Osteoblast (primary cell): Measurements from ENCODE around the gene CAPN7. TPM values are rescaled to one million over a fixed set of nuclear protein-coding genes. Genes with fewer than 3 reads are reported as not detected.

Experiments used
- DNase-seq: peaks from one replicate; pipeline ENCODE4 v3.0.0; 2011; ENCODE audit warnings: low spot score, mixed read lengths; ENCODE audit not compliant: insufficient read length; ENCODE audit errors: missing footprints
- H2AFZ ChIP-seq: 2 replicates; pipeline ENCODE4 v1.6.0; 2011; ENCODE audit warnings: mild to moderate bottlenecking, low read length
- H3K27ac ChIP-seq: 2 replicates; pipeline ENCODE4 v1.5.1; 2011; ENCODE audit warnings: mild to moderate bottlenecking, low read depth, low read length, moderate library complexity
- H3K27me3 ChIP-seq: 2 replicates; pipeline ENCODE4 v1.6.0; 2012; ENCODE audit warnings: mild to moderate bottlenecking, control low read depth, inconsistent platforms, low read length, moderate library complexity; ENCODE audit not compliant: insufficient read depth
- H3K36me3 ChIP-seq: 2 replicates; pipeline ENCODE4 v1.5.1; 2011; ENCODE audit warnings: mild to moderate bottlenecking, low read length, control low read depth, moderate library complexity; ENCODE audit not compliant: insufficient read depth
- H3K4me1 ChIP-seq: 2 replicates; pipeline ENCODE4 v1.5.1; 2011; ENCODE audit warnings: mild to moderate bottlenecking, low read length, control low read depth, moderate library complexity; ENCODE audit not compliant: insufficient read depth
- H3K4me2 ChIP-seq: 2 replicates; pipeline ENCODE4 v1.6.0; 2011; ENCODE audit warnings: mild to moderate bottlenecking, low read length; ENCODE audit not compliant: insufficient read depth
- H3K4me3 ChIP-seq: fragments of 200-600 bp; sonication (generic); 3 replicates; pipeline ENCODE4 v1.5.1; 2012; ENCODE audit warnings: mild to moderate bottlenecking, low read length, inconsistent platforms; ENCODE audit not compliant: insufficient read depth
- H3K79me2 ChIP-seq: 2 replicates; pipeline ENCODE4 v1.6.0; 2012; ENCODE audit warnings: mild to moderate bottlenecking, low read length, control low read depth, inconsistent platforms; ENCODE audit not compliant: insufficient read depth
- H3K9me3 ChIP-seq: 2 replicates; pipeline ENCODE4 v1.5.1; 2011; ENCODE audit warnings: low read depth, low read length, control low read depth
- H4K20me1 ChIP-seq: 2 replicates; pipeline ENCODE4 v1.6.0; 2012; ENCODE audit warnings: mild to moderate bottlenecking, low read length, control low read depth; ENCODE audit not compliant: insufficient read depth
- total RNA-seq: library from RNA; depleted of rRNA; stranded (reverse); fragments of >200 nt; gene quantifications from 2 replicates; pipeline ENCODE4 v1.2.3, GENCODE V29; 2012
- TF ChIP-seq, protein P1 (sequence below): IDR thresholded peaks from 2 replicates; pipeline ENCODE4 v1.5.1; 2011; ENCODE audit warnings: mild to moderate bottlenecking, low read depth, low read length, moderate library complexity; ENCODE audit errors: extremely low read depth

Gene CAPN7
- total RNA-seq, 1 donor, result 45.2 TPM

DNA sequence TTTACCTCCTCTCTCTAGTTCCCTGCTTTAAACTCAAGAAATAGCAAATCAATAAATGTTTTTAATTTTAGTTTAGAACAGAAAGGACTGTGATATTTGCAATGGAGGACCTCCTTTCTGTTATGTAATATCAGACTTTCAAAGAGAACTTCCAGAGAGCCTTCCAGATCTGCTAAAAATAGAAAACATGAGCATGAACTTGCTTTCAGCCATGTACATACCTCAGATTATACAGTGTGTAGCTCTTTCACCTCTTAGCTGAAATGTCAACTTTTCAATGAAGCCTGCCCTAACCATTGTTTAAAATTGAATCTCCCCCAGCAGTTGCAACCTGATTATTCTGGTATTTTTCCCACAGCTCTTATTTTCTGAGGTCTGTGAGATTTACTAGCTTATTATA lies 12.6 kb downstream of the CAPN7 start:
- H3K4me1 ChIP-seq, result no peaks in the 10 kb centered on the region
- H3K4me3 ChIP-seq, result no peak overlapping the region
- H3K27me3 ChIP-seq, result no peaks in the 10 kb centered on the region
- DNase-seq, result no peak
- TF ChIP-seq, protein P1, sequence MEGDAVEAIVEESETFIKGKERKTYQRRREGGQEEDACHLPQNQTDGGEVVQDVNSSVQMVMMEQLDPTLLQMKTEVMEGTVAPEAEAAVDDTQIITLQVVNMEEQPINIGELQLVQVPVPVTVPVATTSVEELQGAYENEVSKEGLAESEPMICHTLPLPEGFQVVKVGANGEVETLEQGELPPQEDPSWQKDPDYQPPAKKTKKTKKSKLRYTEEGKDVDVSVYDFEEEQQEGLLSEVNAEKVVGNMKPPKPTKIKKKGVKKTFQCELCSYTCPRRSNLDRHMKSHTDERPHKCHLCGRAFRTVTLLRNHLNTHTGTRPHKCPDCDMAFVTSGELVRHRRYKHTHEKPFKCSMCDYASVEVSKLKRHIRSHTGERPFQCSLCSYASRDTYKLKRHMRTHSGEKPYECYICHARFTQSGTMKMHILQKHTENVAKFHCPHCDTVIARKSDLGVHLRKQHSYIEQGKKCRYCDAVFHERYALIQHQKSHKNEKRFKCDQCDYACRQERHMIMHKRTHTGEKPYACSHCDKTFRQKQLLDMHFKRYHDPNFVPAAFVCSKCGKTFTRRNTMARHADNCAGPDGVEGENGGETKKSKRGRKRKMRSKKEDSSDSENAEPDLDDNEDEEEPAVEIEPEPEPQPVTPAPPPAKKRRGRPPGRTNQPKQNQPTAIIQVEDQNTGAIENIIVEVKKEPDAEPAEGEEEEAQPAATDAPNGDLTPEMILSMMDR, result no peak
- no peak overlapping the region for H3K4me2 ChIP-seq
- H2AFZ ChIP-seq, result no peak overlapping the region
- H3K27ac ChIP-seq, result no peak overlapping the region
- H3K36me3 ChIP-seq, result peaks cover 86% of the 10 kb centered on the region
- peaks cover 24% of the 10 kb centered on the region for H3K79me2 ChIP-seq
- H3K9me3 ChIP-seq, result no peaks in the 10 kb centered on the region
- no peaks in the 10 kb centered on the region for H4K20me1 ChIP-seq

DNA sequence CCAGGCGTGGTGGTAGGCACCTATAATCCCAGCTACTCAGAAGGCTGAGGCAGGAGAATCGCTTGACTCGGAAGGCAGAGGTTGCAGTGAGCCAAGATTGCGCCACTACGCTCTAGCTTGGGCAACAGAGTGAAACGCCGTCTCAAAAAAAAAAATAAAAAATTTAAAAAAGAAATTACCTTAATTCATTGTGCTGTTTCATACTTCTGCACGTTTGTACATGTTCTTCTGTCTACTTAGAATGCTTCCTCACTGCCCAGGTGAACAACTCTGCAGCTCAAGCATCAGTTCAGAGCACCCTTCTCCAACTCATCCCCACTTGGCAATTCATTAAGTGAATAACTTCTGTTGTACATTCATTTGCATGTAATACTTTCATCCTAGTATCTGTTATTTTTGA lies 14.0 kb downstream of the CAPN7 start:
- no peak overlapping the region for H3K27ac ChIP-seq
- no peaks in the 10 kb centered on the region for H3K9me3 ChIP-seq
- no peaks in the 10 kb centered on the region for H3K27me3 ChIP-seq
- TF ChIP-seq, protein P1, result no peak
- H4K20me1 ChIP-seq, result no peaks in the 10 kb centered on the region
- H3K36me3 ChIP-seq, result peaks cover 86% of the 10 kb centered on the region
- no peak overlapping the region for H3K4me2 ChIP-seq
- H3K4me3 ChIP-seq, result no peak overlapping the region
- no peaks in the 10 kb centered on the region for H3K4me1 ChIP-seq
- DNase-seq, result no peak
- no peak overlapping the region for H2AFZ ChIP-seq
- H3K79me2 ChIP-seq, result peaks cover 16% of the 10 kb centered on the region

DNA sequence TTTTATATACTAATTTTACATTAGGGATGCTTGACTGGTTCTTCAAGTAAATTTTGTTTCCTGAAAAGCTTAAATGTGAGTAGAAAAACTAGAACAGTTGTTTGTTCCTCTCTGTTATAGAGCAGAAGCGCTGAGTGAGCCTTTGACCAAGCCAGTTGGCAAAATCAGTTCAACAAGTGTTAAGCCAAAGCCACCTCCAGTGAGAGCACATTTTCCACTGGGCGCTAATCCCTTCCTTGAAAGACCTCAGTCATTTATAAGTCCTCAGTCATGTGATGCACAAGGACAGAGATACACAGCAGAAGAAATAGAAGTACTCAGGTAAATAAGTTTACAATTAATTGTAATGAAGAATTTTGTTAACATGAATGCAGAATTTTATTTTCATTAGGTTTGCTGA lies 14.6 kb downstream of the CAPN7 start:
- Histone ChIP-seq H3K4me1 (no peaks in the 10 kb centered on the region), H3K27ac (no peak overlapping the region), H3K4me2 (no peak overlapping the region), H3K79me2 (peaks cover 10% of the 10 kb centered on the region), H4K20me1 (no peaks in the 10 kb centered on the region), H3K27me3 (no peaks in the 10 kb centered on the region), H3K4me3 (no peak overlapping the region), H2AFZ (no peak overlapping the region), H3K36me3 (peaks cover 84% of the 10 kb centered on the region), H3K9me3 (no peaks in the 10 kb centered on the region)
- no peak for DNase-seq
- TF ChIP-seq, protein P1, result no peak

DNA sequence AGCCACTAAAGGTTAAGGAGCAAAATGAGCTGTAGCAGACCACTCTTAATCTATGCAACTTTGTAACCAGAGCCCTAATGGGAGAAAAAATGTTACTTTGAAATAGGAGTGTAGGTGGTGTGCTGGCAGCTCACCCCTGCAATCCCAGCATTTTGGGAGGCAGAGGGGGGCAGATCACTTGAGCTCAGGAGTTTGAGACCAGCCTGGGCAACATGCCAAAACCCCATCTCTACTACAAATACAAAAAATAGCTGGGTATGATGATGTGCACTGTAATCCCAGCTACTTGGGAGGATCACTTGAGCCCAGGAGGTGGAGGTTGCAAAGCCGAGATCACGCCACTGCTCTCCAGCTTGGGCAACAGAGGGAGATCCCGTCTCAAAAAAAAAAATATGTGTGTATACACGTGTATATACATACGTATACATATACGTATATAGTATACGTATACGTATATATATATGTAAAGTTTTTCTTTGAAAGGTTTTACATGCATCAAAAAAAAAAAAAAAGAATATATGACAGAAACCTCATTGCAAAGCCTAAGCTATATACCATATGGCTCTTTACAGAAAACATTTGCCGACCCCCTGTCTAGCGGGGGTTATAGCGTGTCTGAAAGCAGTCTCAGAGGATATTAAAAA lies 15.7 kb downstream of the CAPN7 start:
- Histone ChIP-seq H2AFZ (no peak overlapping the region), H3K27ac (no peak overlapping the region), H3K9me3 (no peaks in the 10 kb centered on the region), H3K79me2 (peaks cover 6% of the 10 kb centered on the region), H3K4me3 (no peak overlapping the region), H3K36me3 (peaks cover 75% of the 10 kb centered on the region), H3K4me1 (no peaks in the 10 kb centered on the region), H3K27me3 (no peaks in the 10 kb centered on the region), H4K20me1 (no peaks in the 10 kb centered on the region), H3K4me2 (no peak overlapping the region)
- TF ChIP-seq, protein P1, result no peak
- DNase-seq, result no peak
